Erythroblast (primary cell): ENCODE data around the gene ITGB2.
"Not testable (repeated sequence)": the region's sequence is repeated elsewhere in the genome, so short reads cannot be mapped to it uniquely, and the experiment has no call there.

Experiments used
- DNase-seq, 2 experiments: peaks; one replicate each; lab custom pipeline; 2025; lab: John Stamatoyannopoulos, UW
- GATA1 ChIP-seq: IDR thresholded peaks from 2 replicates; pipeline ENCODE4 v1.6.1; 2011; ENCODE audit warnings: low read depth, mild to moderate bottlenecking, control low read depth, low read length, moderate library complexity
- POLR2A ChIP-seq: IDR thresholded peaks from 2 replicates; pipeline ENCODE4 v1.6.1; 2011; ENCODE audit warnings: mild to moderate bottlenecking, low read length

ITGB2 gene

GRCh38 chr21:44929799-44930542, 9.3 kb upstream of the ITGB2 start:
- DNase-seq: no peak
- TF ChIP-seq GATA1 (no peak), POLR2A (no peak)

GRCh38 chr21:44929242-44929798, 8.6 kb upstream of the ITGB2 start:
- DNase-seq: no peak
- TF ChIP-seq POLR2A: no peak
- TF ChIP-seq GATA1: no peak

GRCh38 chr21:44928500-44929241, 8.0 kb upstream of the ITGB2 start:
- not testable (repeated sequence) for DNase-seq

- DNase-seq: no peak
- no peak for TF ChIP-seq POLR2A
Measured at GRCh38 chr21:44927587-44928461, 7.1 kb upstream of the ITGB2 start.

GRCh38 chr21:44927259-44927586, 6.5 kb upstream of the ITGB2 start:
- no peak for DNase-seq
- TF ChIP-seq GATA1 (no peak), POLR2A (no peak)

GRCh38 chr21:44926331-44927101, 5.8 kb upstream of the ITGB2 start:
- TF ChIP-seq GATA1 (no peak), POLR2A (no peak)
- DNase-seq: no peak

GRCh38 chr21:44925378-44925755, 4.7 kb upstream of the ITGB2 start:
- no peak for DNase-seq
- TF ChIP-seq POLR2A: no peak
- no peak for TF ChIP-seq GATA1

GRCh38 chr21:44924606-44925377, 4.1 kb upstream of the ITGB2 start:
- DNase-seq: no peak
- TF ChIP-seq GATA1 (no peak), POLR2A (no peak)

GRCh38 chr21:44923480-44924084, 2.9 kb upstream of the ITGB2 start:
- TF ChIP-seq POLR2A (no peak), GATA1 (no peak)
- no peak for DNase-seq

- DNase-seq: no peak
- TF ChIP-seq POLR2A (no peak), GATA1 (no peak)
Measured at GRCh38 chr21:44921928-44922327, 1.2 kb upstream of the ITGB2 start.

GRCh38 chr21:44919913-44920693, 596 bp downstream of the ITGB2 start:
- DNase-seq: no peak
- TF ChIP-seq POLR2A: no peak
- no peak for TF ChIP-seq GATA1
